ACC112 (cell line): Measurements from ENCODE around the gene RPL36.
"Not testable (repeated sequence)": the region's sequence is repeated elsewhere in the genome, so short reads cannot be mapped to it uniquely, and the experiment has no call there.

Experiments used
- H2AFZ ChIP-seq: fragments of 200-600 bp; sonication (generic); one replicate; pipeline ENCODE4 v1.6.0; 2017; ENCODE audit warnings: antibody characterized with exemption, low read length; ENCODE audit not compliant: unreplicated experiment
- H3K27ac ChIP-seq: fragments of 200-600 bp; sonication (generic); 2 replicates; pipeline ENCODE4 v1.5.1; 2014; ENCODE audit warnings: low read depth, mild to moderate bottlenecking, antibody characterized with exemption, low read length, moderate library complexity
- H3K27me3 ChIP-seq: fragments of 200-600 bp; sonication (generic); 2 replicates; pipeline ENCODE4 v1.6.1; 2014; ENCODE audit warnings: mild to moderate bottlenecking, antibody characterized with exemption, low read length, moderate library complexity, mixed read lengths; ENCODE audit not compliant: insufficient read depth
- H3K36me3 ChIP-seq: fragments of 200-600 bp; sonication (generic); 2 replicates; pipeline ENCODE4 v1.6.1; 2016; ENCODE audit warnings: mild to moderate bottlenecking, antibody characterized with exemption, low read length, moderate library complexity, mixed read lengths; ENCODE audit not compliant: insufficient read depth
- H3K4me1 ChIP-seq: fragments of 200-600 bp; sonication (generic); one replicate; pipeline ENCODE4 v1.6.1; 2016; ENCODE audit warnings: low read length, mixed read lengths; ENCODE audit not compliant: insufficient read depth, unreplicated experiment, control insufficient read depth
- H3K4me3 ChIP-seq: fragments of 200-600 bp; sonication (generic); 2 replicates; pipeline ENCODE4 v1.5.1; 2014; ENCODE audit warnings: mild to moderate bottlenecking, low read depth, low read length
- H3K79me2 ChIP-seq: fragments of 200-600 bp; sonication (generic); one replicate; pipeline ENCODE4 v1.6.0; 2016; ENCODE audit warnings: low read length; ENCODE audit not compliant: control insufficient read depth, unreplicated experiment, insufficient read depth

RPL36 gene

GRCh38 chr19:5697890-5698634, 8.0 kb downstream of the RPL36 start:
- no peak overlapping the region for H3K27ac ChIP-seq
- H3K79me2 ChIP-seq: peaks cover 22% of the 10 kb centered on the region
- H3K36me3 ChIP-seq: peaks cover 6% of the 10 kb centered on the region; the same call in 1 of the 2 replicates
- H3K27me3 ChIP-seq: no peaks in the 10 kb centered on the region
- H3K4me1 ChIP-seq: no peaks in the 10 kb centered on the region
- H2AFZ ChIP-seq: no peak overlapping the region
- H3K4me3 ChIP-seq: no peak overlapping the region

GRCh38 chr19:5698635-5699422, 8.7 kb downstream of the RPL36 start:
- Histone ChIP-seq H3K27ac (no peak overlapping the region), H3K79me2 (peaks cover 15% of the 10 kb centered on the region), H3K4me3 (no peak overlapping the region), H3K36me3 (0 out of 2 replicates have a peak, but pooled peaks cover 3% of the 10 kb centered on the region), H3K4me1 (no peaks in the 10 kb centered on the region), H2AFZ (no peak overlapping the region), H3K27me3 (no peaks in the 10 kb centered on the region)

GRCh38 chr19:5700455-5701092, 10.5 kb downstream of the RPL36 start:
- Histone ChIP-seq H3K36me3 (no peaks in the 10 kb centered on the region), H3K4me3 (no peak overlapping the region), H3K79me2 (no peaks in the 10 kb centered on the region)

DNA sequence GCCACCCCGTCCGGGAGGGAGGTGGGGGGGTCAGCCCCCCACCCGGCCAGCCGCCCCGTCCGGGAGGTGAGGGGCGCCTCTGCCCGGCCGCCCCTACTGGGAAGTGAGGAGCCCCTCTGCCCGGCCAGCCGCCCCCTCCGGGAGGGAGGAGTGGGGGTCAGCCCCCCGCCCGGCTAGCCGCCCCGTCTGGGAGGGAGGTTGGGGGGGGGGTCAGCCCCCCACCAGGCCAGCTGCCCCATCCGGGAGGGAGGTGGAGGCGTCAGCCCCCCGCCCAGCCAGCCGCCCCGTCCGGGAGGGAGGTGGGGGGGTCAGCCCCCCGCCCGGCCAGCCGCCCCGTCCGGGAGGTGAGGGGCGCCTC, 11.9 kb downstream of the RPL36 start:
- not testable (repeated sequence) for H3K36me3 ChIP-seq, H2AFZ ChIP-seq, H3K79me2 ChIP-seq, H3K27me3 ChIP-seq, H3K4me3 ChIP-seq, H3K27ac ChIP-seq, H3K4me1 ChIP-seq

More at GRCh38 chr19:5700455-5701092, 10.5 kb downstream of the RPL36 start:
- no peaks in the 10 kb centered on the region for H3K27me3 ChIP-seq
- H3K4me1 ChIP-seq: no peaks in the 10 kb centered on the region
- no peak overlapping the region for H2AFZ ChIP-seq
- H3K27ac ChIP-seq: no peak overlapping the region

- Histone ChIP-seq H3K79me2 (no peaks in the 10 kb centered on the region), H3K36me3 (no peaks in the 10 kb centered on the region), H3K27ac (no peak overlapping the region), H3K4me1 (no peaks in the 10 kb centered on the region), H3K27me3 (no peaks in the 10 kb centered on the region), H3K4me3 (no peak overlapping the region), H2AFZ (no peak overlapping the region)
These were observed 14.0 kb downstream of the RPL36 start for GRCh38 chr19:5703819-5704818.

- no peaks in the 10 kb centered on the region for H3K4me1 ChIP-seq
- no peaks in the 10 kb centered on the region for H3K79me2 ChIP-seq
- no peaks in the 10 kb centered on the region for H3K36me3 ChIP-seq
- H3K4me3 ChIP-seq: no peak overlapping the region
- H2AFZ ChIP-seq: no peak overlapping the region
- H3K27me3 ChIP-seq: no peaks in the 10 kb centered on the region
- H3K27ac ChIP-seq: no peak overlapping the region
These were observed 15.5 kb downstream of the RPL36 start for GRCh38 chr19:5705552-5705951.

DNA sequence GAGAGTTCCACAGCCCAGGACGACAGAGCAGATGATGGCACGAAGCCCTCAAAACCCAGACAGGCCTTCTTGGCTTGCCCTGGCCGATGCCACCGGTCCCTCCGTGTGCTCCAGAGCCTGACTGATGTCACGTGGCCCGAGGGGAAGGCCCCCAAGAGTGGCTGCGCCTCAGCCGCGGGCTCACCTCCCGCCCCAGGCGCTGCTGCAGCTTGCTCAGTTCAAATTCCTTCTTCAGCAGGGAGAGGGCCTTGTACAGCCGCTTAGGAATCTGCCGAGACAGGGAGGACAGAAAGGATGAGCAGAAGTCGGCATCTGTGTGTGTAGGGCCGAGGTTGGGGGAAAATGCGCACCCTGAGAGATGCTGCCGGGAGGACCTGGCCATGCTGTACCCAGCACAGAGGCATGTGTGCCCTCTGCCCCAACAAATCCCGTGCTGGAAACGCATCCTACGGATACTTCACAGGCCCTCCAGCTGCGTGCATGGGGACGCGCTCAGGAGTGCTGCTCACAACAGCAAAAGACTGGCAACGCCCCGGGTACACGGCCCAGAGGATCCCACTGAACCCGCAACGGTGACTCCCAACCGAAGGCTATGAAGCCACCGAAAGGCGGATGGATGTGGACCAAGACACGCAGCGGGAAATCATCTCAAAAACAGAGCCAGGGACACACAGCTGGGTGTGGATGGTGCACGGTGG, 16.9 kb downstream of the RPL36 start:
- Histone ChIP-seq H2AFZ (no peak overlapping the region), H3K27me3 (no peaks in the 10 kb centered on the region), H3K4me3 (no peak overlapping the region), H3K36me3 (no peaks in the 10 kb centered on the region), H3K4me1 (no peaks in the 10 kb centered on the region), H3K27ac (no peak overlapping the region), H3K79me2 (peaks cover 2% of the 10 kb centered on the region)

DNA sequence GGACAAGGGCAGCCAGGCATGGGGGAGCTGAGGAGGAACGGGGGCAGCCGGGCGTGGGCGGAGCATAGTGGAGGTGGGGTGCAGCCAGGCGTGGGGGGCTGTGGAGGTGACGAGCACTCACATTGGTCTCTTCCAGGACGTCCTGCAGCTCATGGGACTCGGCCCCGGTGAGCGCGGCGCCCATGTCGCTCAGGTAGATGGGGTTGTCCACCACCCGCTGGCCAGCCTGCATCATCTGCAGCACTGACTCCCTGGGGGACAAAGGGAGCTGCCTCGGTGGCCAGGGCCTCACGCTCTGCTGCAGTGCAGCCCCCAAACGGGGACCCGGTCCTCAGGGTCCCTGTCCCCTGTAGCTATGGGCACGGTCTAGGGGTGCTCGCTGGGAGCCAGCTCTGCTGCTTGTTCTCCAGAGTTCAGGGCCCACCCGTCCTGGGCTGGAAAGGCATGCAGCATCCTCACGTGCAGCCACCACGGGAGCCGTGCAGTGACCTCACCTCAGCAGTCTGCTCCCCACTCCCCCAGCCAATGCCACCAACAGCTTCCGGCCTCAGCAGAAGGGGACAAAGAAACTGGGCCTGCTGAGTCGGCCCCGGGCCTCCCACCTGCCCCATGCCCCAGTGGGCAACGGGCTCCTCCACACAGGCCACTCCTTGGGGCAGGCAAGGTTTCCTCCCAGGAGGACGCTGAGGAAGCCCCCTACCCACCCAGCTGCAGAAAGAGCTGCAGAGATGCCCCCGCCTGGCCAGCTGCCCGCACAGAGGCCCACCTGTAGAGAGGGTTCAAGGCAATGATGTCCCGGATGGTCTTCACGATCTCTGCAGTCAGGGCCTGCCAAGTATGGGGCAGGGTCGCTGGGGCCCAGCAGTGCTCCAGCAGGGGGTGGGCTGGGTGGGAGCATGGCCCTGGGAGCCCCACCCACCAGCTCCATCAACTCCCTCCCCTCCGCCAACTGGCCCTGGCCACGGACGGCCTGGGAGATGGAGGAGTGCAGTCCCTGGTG, 17.8 kb downstream of the RPL36 start:
- Histone ChIP-seq H3K27me3 (no peaks in the 10 kb centered on the region), H3K27ac (no peak overlapping the region), H3K4me1 (no peaks in the 10 kb centered on the region), H2AFZ (no peak overlapping the region), H3K79me2 (peaks cover 2% of the 10 kb centered on the region), H3K36me3 (no peaks in the 10 kb centered on the region), H3K4me3 (no peak overlapping the region)

GRCh38 chr19:5711025-5711424, 20.9 kb downstream of the RPL36 start:
- Histone ChIP-seq H3K4me1 (no peaks in the 10 kb centered on the region), H3K27ac (no peak overlapping the region), H3K79me2 (peaks cover 19% of the 10 kb centered on the region), H3K36me3 (no peaks in the 10 kb centered on the region; the same call in 1 of the 2 replicates), H3K4me3 (no peak overlapping the region), H2AFZ (no peak overlapping the region), H3K27me3 (no peaks in the 10 kb centered on the region)
